ENCODE measurements around the gene TRIOBP.
A peak's percentile ranks its signal among the peaks of the same experiment; 100 is the strongest.

Gene TRIOBP

GRCh38 chr22:37684803-37685615, 11.8 kb upstream of the TRIOBP start:
- H3K36me3 ChIP-seq (replicated peaks; ENCODE audit: low read depth, low read length): peaks cover 14% of the 10 kb centered on the region
- H3K9ac ChIP-seq (ENCODE audit: low read length): no peak overlapping the region
- H3K79me2 ChIP-seq (ENCODE audit: low read length): peaks cover 21% of the 10 kb centered on the region
- H3K27ac ChIP-seq (ENCODE audit: low read length): no peak overlapping the region
- no peaks in the 10 kb centered on the region for H3K27me3 ChIP-seq (ENCODE audit: low read depth, low read length)
- peaks cover 30% of the 10 kb centered on the region for H3K4me1 ChIP-seq (ENCODE audit: low read length)
- H3K9me3 ChIP-seq (ENCODE audit: insufficient read depth, low read length): no peaks in the 10 kb centered on the region
- peak overlapping the region; percentile 86 for H2AFZ ChIP-seq (ENCODE audit: low read depth, low read length)
- H3K4me2 ChIP-seq (ENCODE audit: low read length): peak overlapping the region; percentile 72
- H3K4me3 ChIP-seq (ENCODE audit: low read length): 0 out of 2 replicates have a peak overlapping the region, but pooled peaks have one; percentile 92
- H4K20me1 ChIP-seq (ENCODE audit: insufficient read depth, low read length): no peaks in the 10 kb centered on the region
- TF ChIP-seq EZH2phosphoT487 (IDR thresholded peaks at IDR 0.05; ENCODE audit: low read depth) (no peak), CTCF (IDR thresholded peaks at IDR 0.05; ENCODE audit: low read depth, low read length) (no peak)

DNA sequence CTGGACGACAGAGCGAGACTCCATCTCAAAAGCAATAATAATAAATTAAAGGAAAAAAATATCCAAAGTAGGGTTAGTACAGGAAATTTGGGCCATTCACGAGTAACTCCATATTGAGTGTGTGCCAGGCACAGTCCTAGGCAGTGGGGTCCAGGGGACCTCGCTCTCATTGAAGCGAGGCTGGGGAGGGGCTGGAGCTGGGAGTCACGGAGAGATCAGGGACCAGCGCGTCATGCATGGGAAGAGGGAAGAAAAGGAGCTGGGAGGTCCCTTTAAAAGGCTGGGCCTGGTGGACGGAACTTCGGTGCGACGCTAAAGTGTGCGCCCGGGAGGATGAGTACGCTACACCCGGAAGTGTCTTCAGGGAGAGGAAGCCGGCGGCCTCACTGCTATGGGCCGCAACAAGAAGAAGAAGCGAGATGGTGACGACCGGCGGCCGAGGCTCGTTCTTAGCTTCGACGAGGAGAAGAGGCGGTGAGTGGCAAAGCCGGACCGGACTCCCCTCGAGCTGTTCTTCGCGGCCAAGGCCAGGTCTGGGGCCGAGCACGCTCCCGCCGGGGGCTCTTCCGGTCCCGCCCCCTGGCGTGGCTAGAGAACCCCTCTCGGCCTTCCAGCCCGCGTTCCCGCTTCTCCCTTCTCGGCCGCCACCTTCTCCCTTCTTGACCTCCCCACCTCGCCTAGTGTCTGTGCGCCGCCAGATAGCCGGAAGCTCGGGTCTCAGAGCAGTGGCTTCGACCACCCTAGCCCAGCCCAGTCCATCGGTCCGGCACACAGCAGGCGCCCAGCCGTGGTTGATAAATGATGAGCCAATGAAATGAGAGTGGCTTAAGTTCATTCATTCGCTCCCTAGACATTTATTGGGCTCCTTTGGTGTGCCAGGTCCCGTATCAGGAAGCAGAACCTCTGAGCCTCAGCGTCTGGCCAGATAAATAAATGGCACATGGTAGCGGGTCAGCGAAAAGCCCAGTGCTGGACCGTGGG, 10.6 kb upstream of the TRIOBP start, which contains the start of gene NOL12:
NOL12 (plus strand) TSS at position 342 of the 981 bp plus-strand sequence; CDS start at position 392, 50 bp downstream.
- Histone ChIP-seq H2AFZ (ENCODE audit: low read depth, low read length) (peak within 1 kb of the TSS; percentile 90), H3K4me1 (ENCODE audit: low read length) (peaks cover 26% of the 10 kb centered on the region)

GRCh38 chr22:37690407-37690806, 6.4 kb upstream of the TRIOBP start:
- H3K27ac ChIP-seq (ENCODE audit: low read length): no peak overlapping the region
- H3K4me3 ChIP-seq (ENCODE audit: low read length): no peak overlapping the region
- peaks cover 33% of the 10 kb centered on the region for H3K36me3 ChIP-seq (replicated peaks; ENCODE audit: low read depth, low read length)
- no peaks in the 10 kb centered on the region for H4K20me1 ChIP-seq (ENCODE audit: insufficient read depth, low read length)
- peaks cover 13% of the 10 kb centered on the region for H3K4me1 ChIP-seq (ENCODE audit: low read length)
- H3K4me2 ChIP-seq (ENCODE audit: low read length): no peak overlapping the region
- no peaks in the 10 kb centered on the region for H3K9me3 ChIP-seq (ENCODE audit: insufficient read depth, low read length)
- TF ChIP-seq EZH2phosphoT487 (IDR thresholded peaks at IDR 0.05; ENCODE audit: low read depth) (no peak), CTCF (IDR thresholded peaks at IDR 0.05; ENCODE audit: low read depth, low read length) (no peak)
- H3K79me2 ChIP-seq (ENCODE audit: low read length): peaks cover 21% of the 10 kb centered on the region
- no peaks in the 10 kb centered on the region for H3K27me3 ChIP-seq (ENCODE audit: low read depth, low read length)
- H3K9ac ChIP-seq (ENCODE audit: low read length): no peak overlapping the region
- no peak overlapping the region for H2AFZ ChIP-seq (ENCODE audit: low read depth, low read length)

More for the DNA sequence above, 10.6 kb upstream of the TRIOBP start, which contains the start of gene NOL12:
- H3K4me3 ChIP-seq (ENCODE audit: low read length): peak within 1 kb of the TSS; percentile 92
- H3K9ac ChIP-seq (ENCODE audit: low read length): peak within 1 kb of the TSS; percentile 95
- peaks cover 21% of the 10 kb centered on the region for H3K79me2 ChIP-seq (ENCODE audit: low read length)
- peak within 1 kb of the TSS; percentile 45 for H3K27ac ChIP-seq (ENCODE audit: low read length)
- peaks cover 15% of the 10 kb centered on the region for H3K36me3 ChIP-seq (replicated peaks; ENCODE audit: low read depth, low read length)
- H3K4me2 ChIP-seq (ENCODE audit: low read length): peak within 1 kb of the TSS; percentile 89
- no peak for TF ChIP-seq EZH2phosphoT487 (IDR thresholded peaks at IDR 0.05; ENCODE audit: low read depth)
- no peak for TF ChIP-seq CTCF (IDR thresholded peaks at IDR 0.05; ENCODE audit: low read depth, low read length)
- no peaks in the 10 kb centered on the region for H3K27me3 ChIP-seq (ENCODE audit: low read depth, low read length)
- no peaks in the 10 kb centered on the region for H4K20me1 ChIP-seq (ENCODE audit: insufficient read depth, low read length)
- no peaks in the 10 kb centered on the region for H3K9me3 ChIP-seq (ENCODE audit: insufficient read depth, low read length)
